Activated T-helper 1 cell treated with anti-CD3 and anti-CD28 coated beads, Interleukin-2, amount 50 U/mL, for 16 hours (primary cell): Measurements from ENCODE around the gene FTCD.
A peak's percentile ranks its signal among the peaks of the same experiment; 100 is the strongest.
"Not testable (repeated sequence)": the region's sequence is repeated elsewhere in the genome, so short reads cannot be mapped to it uniquely, and the experiment has no call there.

ENCODE experiments used
- DNase-seq, 2 donors: peaks; one replicate each; pipeline ENCODE4 v3.0.0-alpha.2; 2020; ENCODE audit warnings: low read depth in 1 of 2, low spot score in 1 of 2

The FTCD gene

DNA sequence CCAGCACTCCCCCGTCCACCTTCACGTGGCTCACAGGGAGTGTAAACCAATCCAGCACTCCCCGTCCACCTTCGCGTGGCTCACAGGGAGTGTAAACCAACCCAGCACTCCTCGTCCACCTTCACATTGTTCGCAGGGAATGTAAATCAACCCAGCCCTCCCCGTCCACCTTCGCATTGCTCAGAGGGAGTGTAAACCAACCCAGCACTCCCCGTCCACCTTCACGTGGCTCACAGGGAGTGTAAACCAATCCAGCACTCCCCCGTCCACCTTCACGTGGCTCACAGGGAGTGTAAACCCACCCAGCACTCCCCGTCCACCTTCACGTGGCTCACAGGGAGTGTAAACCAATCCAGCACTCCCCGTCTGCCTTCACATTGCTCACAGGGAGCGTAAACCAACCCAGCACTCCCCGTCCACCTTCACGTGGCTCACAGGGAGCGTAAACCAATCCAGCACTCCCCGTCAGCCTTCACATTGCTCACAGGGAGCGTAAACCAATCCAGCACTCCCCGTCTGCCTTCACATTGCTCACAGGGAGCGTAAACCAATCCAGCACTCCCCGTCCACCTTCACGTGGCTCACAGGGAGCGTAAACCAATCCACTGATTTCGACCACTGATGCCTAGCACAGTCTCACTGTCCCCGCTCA lies 14.9 kb downstream of the FTCD start:
- DNase-seq: not testable (repeated sequence)

GRCh38 chr21:46139686-46140085 lies 15.7 kb downstream of the FTCD start:
- no peak for DNase-seq

- DNase-seq: no peak
These were observed 16.9 kb downstream of the FTCD start for GRCh38 chr21:46138383-46138970.

DNA sequence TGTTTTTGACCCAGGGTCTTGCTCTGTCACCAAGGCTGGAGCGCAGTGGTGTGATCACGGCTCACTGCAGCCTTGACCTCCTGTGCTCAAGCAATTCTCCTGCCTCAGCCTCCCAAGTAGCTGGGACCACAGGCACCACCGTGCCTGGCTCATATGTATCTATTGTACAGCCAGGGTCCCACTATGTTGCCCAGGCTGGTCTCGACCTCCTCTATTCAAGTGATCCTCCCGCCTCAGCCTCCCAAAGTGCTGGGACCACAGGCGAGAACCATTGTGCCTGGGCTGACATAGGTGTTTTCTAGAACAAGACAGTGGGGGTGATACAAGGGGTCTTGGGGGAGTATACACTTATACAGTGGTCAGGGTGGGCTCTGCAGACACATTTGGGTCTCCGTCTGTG lies 17.5 kb downstream of the FTCD start:
- no peak for DNase-seq

DNA sequence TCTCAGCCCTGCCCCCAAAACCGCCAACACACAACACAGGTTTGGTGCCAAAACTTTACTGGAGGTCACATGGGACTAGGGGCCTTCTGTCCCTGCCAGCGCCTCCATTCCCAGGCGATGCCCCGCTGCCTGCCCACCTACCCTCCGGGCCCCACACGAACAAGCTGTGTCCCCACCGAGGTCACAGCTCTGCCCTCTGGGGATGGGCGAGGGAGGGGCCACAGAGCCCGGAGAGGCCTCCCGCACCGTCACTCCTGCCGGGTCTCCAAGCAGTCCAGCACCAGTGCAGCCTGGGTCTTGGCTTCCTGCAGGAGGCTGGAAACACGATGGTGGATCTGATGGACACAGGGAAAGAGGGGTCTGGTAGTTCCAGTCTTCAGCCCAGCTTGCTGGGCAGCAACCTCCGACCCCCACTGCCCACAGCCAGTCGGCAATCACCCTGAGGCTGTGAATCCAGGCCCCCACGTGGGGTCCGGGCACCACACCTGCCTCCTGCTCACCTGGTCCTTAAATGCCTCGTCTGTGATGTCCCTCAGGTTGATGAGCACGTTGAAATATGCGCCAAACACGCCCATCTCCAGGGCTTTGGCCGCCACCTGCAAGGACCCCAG lies 18.5 kb downstream of the FTCD start:
- DNase-seq: no peak

GRCh38 chr21:46135782-46136395 lies 19.5 kb downstream of the FTCD start:
- DNase-seq: no peak

DNA sequence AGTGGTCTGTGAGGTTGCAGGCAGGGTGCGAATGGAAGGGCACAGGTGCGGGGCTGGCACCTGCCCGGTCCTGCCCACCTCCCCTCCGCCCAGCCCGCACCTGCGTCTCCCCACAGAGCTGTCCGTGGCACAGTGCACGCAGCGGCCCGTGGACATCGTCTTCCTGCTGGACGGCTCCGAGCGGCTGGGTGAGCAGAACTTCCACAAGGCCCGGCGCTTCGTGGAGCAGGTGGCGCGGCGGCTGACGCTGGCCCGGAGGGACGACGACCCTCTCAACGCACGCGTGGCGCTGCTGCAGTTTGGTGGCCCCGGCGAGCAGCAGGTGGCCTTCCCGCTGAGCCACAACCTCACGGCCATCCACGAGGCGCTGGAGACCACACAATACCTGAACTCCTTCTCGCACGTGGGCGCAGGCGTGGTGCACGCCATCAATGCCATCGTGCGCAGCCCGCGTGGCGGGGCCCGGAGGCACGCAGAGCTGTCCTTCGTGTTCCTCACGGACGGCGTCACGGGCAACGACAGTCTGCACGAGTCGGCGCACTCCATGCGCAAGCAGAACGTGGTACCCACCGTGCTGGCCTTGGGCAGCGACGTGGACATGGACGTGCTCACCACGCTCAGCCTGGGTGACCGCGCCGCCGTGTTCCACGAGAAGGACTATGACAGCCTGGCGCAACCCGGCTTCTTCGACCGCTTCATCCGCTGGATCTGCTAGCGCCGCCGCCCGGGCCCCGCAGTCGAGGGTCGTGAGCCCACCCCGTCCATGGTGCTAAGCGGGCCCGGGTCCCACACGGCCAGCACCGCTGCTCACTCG lies 23.3 kb downstream of the FTCD start:
- no peak for DNase-seq

- DNase-seq: no peak
These were observed 23.9 kb downstream of the FTCD start for GRCh38 chr21:46131588-46131837.

- DNase-seq: no peak
These were observed 24.4 kb downstream of the FTCD start for GRCh38 chr21:46130831-46131587.

DNA sequence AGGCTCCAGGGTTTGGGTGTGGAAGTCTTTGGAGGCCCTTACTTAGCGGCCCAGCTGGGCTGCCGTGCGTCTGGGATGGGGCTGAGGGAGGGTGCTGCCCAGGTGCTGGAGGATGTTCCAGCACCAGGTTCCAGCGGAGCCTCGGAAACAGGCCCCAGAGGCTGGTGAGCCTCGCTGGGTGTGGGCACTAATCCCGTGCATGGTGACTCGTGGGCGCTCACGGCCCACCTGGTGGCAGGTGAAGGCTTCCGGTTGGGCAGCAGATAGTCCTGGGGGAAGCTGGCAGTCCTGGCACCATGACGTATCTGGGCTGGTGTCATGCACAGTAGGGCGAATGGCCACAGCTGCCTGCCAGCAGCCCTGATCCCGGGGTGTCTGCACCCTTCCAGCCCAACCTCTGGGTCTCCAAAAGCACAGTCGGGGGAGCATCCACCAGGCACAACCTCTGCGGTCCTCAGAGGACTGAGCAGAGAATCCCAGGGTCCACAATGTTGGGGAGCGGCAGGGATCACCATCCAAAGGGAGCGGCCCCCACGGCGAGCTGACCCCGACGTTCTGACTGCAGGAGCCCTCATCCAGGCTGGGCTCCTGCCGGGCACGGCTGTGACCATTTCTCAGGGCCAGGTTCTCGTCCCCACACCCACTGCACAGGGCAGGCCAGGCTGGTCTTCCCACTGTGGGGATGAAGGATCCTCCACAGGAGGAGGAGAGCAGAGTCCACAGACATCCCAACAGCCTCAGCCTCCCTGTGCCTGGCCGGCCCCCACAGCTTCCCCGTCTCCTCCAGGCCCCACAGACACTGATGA lies 25.3 kb downstream of the FTCD start:
- no peak for DNase-seq

- DNase-seq: no peak
These were observed 26.3 kb downstream of the FTCD start for GRCh38 chr21:46128933-46129571.

- no peak for DNase-seq
These were observed 27.1 kb downstream of the FTCD start for GRCh38 chr21:46128106-46128932.

DNA sequence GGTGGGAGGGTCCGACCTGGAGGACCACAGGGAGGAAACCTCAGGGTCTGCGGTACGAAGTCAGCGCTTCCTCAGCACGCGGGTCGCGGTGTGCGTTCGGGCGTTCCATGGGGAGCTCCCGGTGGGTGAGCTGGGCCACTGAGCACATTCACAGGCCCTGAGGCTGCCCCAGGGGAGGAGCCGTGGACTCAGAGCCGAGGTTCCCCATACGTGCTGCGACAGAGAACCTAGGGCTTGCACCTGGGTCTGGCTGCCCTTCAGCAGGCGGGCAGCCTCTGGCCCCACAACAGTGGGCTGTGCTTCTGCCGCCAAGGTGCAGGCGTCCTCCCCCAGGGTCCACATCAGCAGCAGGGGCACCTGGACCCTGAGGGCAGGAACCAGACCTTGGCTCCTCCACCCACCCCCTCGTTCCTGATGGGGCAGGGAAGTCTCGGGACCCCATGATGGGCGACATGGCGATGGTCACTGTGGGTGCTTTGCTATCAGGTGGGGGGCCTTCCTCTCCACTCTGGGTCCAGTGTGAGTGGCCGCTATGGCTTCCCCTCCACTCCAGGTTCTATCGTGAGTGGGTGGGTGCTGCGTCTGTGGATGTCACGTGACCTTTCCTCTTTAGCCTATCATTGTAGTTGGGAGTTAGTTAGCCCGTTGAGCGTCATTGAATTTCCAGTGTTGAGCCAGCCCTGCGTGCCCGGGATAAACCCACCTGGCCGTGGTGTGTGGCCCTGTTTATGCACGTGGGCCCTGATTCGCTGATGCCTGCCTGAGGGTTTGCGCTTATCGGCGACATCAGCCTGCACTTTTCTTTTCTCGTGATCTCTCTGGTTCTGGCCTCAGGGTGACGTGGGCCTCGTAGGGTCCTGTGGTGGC lies 27.9 kb downstream of the FTCD start:
- no peak for DNase-seq

GRCh38 chr21:46126309-46127238 lies 28.8 kb downstream of the FTCD start:
- no peak for DNase-seq

DNA sequence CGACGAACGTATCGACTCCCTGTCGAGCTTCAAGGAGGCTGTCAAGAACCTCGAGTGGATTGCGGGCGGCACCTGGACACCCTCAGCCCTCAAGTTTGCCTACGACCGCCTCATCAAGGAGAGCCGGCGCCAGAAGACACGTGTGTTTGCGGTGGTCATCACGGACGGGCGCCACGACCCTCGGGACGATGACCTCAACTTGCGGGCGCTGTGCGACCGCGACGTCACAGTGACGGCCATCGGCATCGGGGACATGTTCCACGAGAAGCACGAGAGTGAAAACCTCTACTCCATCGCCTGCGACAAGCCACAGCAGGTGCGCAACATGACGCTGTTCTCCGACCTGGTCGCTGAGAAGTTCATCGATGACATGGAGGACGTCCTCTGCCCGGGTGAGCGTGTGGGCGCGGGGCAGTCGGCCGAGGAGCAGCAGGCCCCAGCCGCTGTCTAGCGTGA lies 29.5 kb downstream of the FTCD start:
- no peak for DNase-seq

GRCh38 chr21:46124926-46125845 lies 30.2 kb downstream of the FTCD start:
- peak in 1 of 2 donors; percentile 1 for DNase-seq
